Left renal pelvis (tissue), 4 donors: ENCODE measurements around the gene RHOBTB3. TPM values are rescaled to one million over a fixed set of nuclear protein-coding genes. Genes with fewer than 3 reads are reported as not detected.
"Not testable (repeated sequence)": the region's sequence is repeated elsewhere in the genome, so short reads cannot be mapped to it uniquely, and the experiment has no call there.

Experiments
- DNase-seq, 4 donors: peaks; one replicate each; pipeline ENCODE4 v3.0.0-alpha.2; 2013; ENCODE audit warnings: low read depth in 4 of 4, low spot score in 3 of 4
- polyA plus RNA-seq, 4 donors: library from polyadenylated mRNA; unstranded; fragments of 120-200 nt; gene quantifications; one replicate each; pipeline ENCODE4 v1.2.1, GENCODE V29; 2013; ENCODE audit not compliant: insufficient read length in 4 of 4

The RHOBTB3 gene
- polyA plus RNA-seq, 4 donors: 62.0 to 88.7 (median 81.6) TPM

- DNase-seq: no peak
Measured at GRCh38 chr5:95798545-95798944, 67.4 kb downstream of the RHOBTB3 start.

- no peak for DNase-seq
Measured at GRCh38 chr5:95799191-95799835, 68.2 kb downstream of the RHOBTB3 start.

- no peak for DNase-seq
Measured at GRCh38 chr5:95800553-95800952, 69.4 kb downstream of the RHOBTB3 start.

GRCh38 chr5:95801532-95801931 is 70.4 kb downstream of the RHOBTB3 start:
- no peak for DNase-seq

- DNase-seq: no peak
Measured at GRCh38 chr5:95801961-95802360, 70.8 kb downstream of the RHOBTB3 start.

GRCh38 chr5:95803271-95804148 is 72.4 kb downstream of the RHOBTB3 start:
- no peak for DNase-seq

GRCh38 chr5:95804736-95805539 is 73.8 kb downstream of the RHOBTB3 start:
- no peak for DNase-seq

- no peak for DNase-seq
Measured at GRCh38 chr5:95806687-95807086, 75.6 kb downstream of the RHOBTB3 start.

GRCh38 chr5:95808013-95808685 is 77.0 kb downstream of the RHOBTB3 start:
- DNase-seq: no peak

GRCh38 chr5:95808686-95809413 is 77.7 kb downstream of the RHOBTB3 start:
- DNase-seq: no peak

GRCh38 chr5:95809414-95809960 is 78.4 kb downstream of the RHOBTB3 start:
- no peak for DNase-seq

- no peak for DNase-seq
Measured at GRCh38 chr5:95810305-95811125, 79.4 kb downstream of the RHOBTB3 start.

- DNase-seq: not testable (repeated sequence)
Measured at GRCh38 chr5:95811126-95811423, 79.9 kb downstream of the RHOBTB3 start.

- DNase-seq: not testable (repeated sequence)
Measured at GRCh38 chr5:95811461-95812073, 80.4 kb downstream of the RHOBTB3 start.

GRCh38 chr5:95812074-95812471 is 80.9 kb downstream of the RHOBTB3 start:
- no peak for DNase-seq

- DNase-seq: not testable (repeated sequence)
Measured at GRCh38 chr5:95813035-95813434, 81.9 kb downstream of the RHOBTB3 start.

GRCh38 chr5:95815155-95815729 is 84.1 kb downstream of the RHOBTB3 start:
- DNase-seq: no peak

GRCh38 chr5:95816341-95816740 is 85.2 kb downstream of the RHOBTB3 start:
- DNase-seq: no peak
